Erythroblast (primary cell): ENCODE measurements around the gene NDUFAF8.

ENCODE experiments used
- DNase-seq, 2 experiments: peaks; one replicate each; lab custom pipeline; 2025; lab: John Stamatoyannopoulos, UW
- GATA1 ChIP-seq: IDR thresholded peaks from 2 replicates; pipeline ENCODE4 v1.6.1; 2011; ENCODE audit warnings: low read depth, mild to moderate bottlenecking, control low read depth, low read length, moderate library complexity
- POLR2A ChIP-seq: IDR thresholded peaks from 2 replicates; pipeline ENCODE4 v1.6.1; 2011; ENCODE audit warnings: mild to moderate bottlenecking, low read length

NDUFAF8 gene

GRCh38 chr17:81234940-81235821 lies 3.9 kb upstream of the NDUFAF8 start:
- DNase-seq, result no peak
- TF ChIP-seq POLR2A, result no peak
- no peak for TF ChIP-seq GATA1

GRCh38 chr17:81235822-81236740 lies 3.0 kb upstream of the NDUFAF8 start:
- TF ChIP-seq GATA1 (no peak), POLR2A (no peak)

GRCh38 chr17:81236784-81237183 lies 2.3 kb upstream of the NDUFAF8 start:
- no peak for DNase-seq
- TF ChIP-seq POLR2A, result no peak
- no peak for TF ChIP-seq GATA1

More at GRCh38 chr17:81235822-81236740, 3.0 kb upstream of the NDUFAF8 start:
- DNase-seq, result no peak

DNA sequence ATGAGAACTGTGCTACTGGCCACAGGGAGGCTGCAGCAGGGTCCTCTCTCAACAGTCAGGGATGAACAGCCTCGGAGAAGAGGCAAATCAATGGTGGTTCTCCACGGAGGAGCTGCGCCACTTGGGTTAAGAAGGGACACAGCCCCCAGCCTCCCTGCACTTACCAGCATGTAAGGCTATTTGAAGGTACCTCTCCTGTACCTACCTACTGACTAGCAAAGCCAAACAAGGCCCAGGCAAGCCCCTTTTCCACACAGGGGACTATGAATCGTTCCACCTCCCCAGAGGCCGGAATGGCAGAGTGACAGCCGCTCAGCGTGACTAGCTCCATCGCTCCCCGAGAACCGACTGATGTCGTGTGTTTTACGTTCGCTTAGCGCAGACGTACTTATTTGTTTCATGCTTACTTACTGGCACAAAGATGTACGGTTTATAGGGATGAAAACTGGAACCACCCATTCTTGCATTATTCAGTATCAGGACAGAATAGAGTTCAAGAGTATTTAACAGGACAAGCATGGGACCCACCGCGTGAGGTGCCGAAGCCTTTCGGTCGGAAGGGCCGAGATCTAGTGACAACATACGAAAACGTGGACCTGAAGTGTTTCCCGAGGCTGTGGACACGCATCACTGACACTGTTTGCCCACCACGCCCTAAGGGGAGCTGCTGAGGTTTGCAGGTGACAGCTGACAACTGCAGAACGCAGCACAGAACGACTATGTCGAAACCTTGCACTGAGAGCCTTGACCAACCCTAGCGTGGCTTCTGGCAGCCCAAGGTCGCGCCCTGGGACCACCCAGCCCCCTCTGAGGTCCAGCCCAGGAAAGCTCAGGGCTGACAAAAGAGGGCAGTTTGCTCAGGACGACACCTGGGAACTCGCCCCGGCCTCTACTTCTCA lies 1.3 kb upstream of the NDUFAF8 start:
- peak; percentile 39 to 57 for DNase-seq
- TF ChIP-seq GATA1 (no peak), POLR2A (no peak)

DNA sequence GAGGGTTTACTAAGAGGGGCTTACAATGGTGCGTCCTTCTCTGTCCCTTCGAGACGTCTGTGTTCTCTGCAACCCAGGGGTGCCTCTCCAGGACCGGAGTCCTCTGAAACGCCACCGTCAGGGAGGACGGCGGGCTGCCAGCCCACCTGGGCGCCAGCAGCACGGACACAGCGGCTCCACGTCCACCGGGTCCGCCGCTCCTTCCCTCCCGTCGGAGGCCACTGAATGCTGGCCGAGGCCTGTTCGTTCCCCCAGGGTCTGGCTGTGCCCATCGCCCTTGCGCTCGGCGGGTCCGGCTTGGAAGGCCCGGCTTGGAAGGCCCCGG lies 666 bp upstream of the NDUFAF8 start:
- TF ChIP-seq GATA1 (no peak), POLR2A (no peak)
- DNase-seq, result no peak

GRCh38 chr17:81239714-81240555 lies 817 bp downstream of the NDUFAF8 start:
- TF ChIP-seq GATA1, result no peak
- no peak for TF ChIP-seq POLR2A
- peak; percentile 60 to 61 for DNase-seq

GRCh38 chr17:81240761-81241160 lies 1.6 kb downstream of the NDUFAF8 start:
- no peak for TF ChIP-seq GATA1
- no peak for TF ChIP-seq POLR2A

GRCh38 chr17:81241203-81241602 lies 2.1 kb downstream of the NDUFAF8 start:
- peak in 1 of 2 experiments; percentile 43 for DNase-seq
- no peak for TF ChIP-seq POLR2A
- no peak for TF ChIP-seq GATA1

More at GRCh38 chr17:81240761-81241160, 1.6 kb downstream of the NDUFAF8 start:
- peak; percentile 59 to 80 for DNase-seq

DNA sequence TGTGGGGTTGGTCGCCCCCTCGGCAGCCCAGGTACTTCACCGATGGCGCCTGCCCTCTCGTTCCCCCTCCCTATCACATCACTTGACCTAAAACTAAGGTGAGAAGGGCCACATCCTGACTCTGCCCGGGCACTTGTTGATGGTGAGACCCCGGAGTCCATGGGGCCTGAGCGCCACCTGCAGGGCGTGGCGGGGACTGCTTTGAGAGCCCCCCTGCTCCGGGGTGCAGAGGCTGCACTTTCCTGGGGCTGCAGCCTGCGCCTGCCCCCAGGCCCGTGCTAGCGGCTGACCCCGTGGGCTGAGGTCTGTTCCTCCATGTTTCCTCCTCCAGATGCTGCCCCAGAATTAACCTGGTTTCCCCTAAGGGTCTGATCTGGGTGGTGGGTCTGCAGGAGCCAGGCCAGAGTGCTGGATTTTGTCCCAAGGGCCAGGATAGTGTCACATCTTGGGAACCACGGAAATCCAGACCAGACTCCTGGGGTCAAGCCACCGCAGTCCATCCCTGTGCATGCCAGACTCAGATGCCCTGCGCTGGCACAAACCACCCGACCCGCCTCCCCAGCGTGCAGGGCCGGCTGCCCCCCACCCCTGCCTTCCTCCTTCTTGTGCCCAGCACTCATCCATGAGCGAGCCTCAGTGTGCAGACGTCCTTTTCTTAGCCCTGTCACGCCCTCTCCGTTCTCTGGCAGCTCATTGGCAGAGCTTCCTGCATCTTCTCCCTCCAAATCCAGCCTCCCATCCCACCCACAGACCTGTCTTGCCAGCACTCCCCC lies 2.7 kb downstream of the NDUFAF8 start:
- peak; percentile 70 to 76 for DNase-seq
- TF ChIP-seq GATA1, result no peak
- TF ChIP-seq POLR2A, result no peak

- TF ChIP-seq POLR2A, result no peak
- no peak for TF ChIP-seq GATA1
Measured at GRCh38 chr17:81242421-81243332, 3.6 kb downstream of the NDUFAF8 start.

DNA sequence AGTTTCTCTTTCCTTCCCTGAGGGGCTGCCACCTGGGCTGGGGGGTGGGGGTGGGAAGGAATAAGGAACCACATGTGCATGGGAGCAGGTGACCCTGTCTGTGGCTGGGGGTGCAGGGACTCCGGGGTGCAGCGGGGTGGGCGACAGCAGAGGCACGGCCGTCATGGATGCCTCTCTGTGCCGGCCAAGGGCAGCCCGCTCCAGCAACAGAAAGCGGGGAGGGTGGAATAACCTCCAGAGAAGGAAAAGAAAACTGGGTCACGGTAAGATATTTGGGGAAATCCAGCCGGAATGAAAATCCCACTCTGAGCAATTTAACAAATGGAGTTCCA lies 4.2 kb downstream of the NDUFAF8 start:
- DNase-seq, result no peak
- TF ChIP-seq GATA1 (no peak), POLR2A (no peak)

More at GRCh38 chr17:81242421-81243332, 3.6 kb downstream of the NDUFAF8 start:
- DNase-seq, result no peak
